GM19025 (cell line): ENCODE data around the gene NCK2.

Experiments used
- ATAC-seq: cut with Tn5 transposase; IDR thresholded peaks from one replicate; pipeline ENCODE4 v1.9.1; 2021; ENCODE audit warnings: mild to moderate bottlenecking, low read depth, moderate library complexity; ENCODE audit not compliant: unreplicated experiment

The NCK2 gene

DNA sequence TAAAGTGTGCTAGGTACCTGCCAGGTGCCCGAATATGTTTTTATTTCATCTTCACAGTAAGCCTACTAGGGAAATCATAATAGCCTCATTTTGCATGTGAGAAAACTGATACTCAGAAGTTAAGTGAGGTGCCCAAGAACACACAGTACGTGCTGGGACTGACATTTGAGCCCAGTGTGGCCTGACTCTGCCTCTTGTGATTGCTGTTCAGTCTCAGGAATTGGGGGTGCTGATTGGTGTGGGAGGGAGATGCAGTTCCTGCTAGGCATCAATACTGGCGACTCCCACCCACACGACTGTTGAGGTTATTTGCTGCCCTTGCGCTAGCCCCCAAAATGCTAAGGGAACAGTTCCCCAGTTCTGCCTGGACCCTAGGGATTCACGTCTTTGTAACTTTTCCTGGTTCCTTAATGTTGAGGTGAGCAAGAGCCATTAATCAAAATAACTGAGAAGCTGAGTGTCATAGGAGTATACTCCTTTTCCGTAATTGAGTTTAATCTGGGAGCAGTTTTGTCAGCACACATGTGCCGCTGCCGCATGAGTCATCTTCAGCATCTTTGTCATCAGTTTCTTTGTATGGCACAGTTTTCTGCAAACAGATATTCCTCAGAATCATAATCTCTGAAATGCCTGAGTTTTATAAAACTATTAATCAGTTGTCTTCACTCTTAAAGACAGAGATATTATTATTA is 120.7 kb downstream of the NCK2 start:
- no peak for ATAC-seq

DNA sequence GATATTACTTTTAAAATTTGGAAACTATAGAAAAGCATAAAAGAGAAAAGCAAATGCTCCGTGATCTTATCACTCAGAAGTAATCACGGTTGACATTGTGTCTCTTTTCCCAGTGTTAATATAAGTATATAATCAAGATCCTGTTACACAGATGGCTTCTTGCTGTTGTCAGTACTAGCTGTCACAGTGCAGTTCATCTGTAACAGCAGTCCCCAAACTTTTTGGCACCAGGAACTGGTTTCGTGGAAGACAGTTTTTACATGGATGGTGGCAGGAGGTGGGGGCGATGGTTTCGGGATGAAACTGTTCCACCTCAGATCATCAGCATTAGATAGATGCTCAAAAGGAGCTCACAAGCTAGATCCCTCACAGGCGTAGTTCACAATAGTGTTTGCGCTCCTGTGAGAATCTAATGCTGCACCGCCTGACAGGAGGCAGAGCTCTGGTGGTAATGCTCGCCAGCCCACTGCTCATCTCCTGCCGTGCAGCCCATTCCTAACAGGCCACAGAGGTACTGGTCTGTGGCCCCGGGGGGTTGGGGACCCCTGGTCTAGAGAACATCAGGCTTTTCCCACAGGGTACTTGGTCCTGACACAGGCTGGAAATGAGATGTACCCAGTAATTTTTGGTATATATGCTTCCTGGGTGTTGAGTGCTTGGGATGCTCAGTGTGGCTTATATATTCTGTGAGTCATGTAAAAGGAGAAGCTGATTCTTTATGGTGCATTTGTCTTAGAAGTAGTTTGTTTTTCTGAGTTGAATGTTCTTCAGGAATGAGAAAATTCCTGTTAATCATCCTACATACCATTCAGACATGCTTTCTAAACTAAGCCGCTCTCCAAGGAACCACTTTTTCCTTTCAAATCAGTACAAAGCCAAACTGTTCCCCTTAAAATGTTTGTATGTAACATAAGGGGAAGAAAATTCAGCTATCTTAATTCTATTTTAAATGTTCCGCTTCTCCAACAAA is 121.8 kb downstream of the NCK2 start:
- no peak for ATAC-seq

DNA sequence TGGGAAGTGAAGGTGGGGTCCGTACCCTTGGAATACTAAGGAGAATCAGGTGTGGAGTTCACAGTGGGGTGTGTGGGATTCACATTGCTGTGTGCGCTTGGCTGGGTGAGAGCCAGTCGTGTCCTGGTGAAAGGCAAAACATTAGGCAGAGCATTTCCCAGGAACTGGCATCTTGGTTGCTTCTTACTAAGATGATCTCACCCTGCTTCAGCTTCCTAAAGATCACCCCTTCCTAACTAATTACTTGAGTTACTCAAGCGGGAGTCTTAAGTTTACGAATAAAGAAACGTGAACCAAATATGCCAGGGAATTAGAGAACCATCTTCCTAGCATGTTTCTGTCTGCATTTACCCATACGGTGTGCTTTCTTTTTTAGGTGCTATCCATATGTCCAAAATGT is 122.9 kb downstream of the NCK2 start:
- no peak for ATAC-seq

DNA sequence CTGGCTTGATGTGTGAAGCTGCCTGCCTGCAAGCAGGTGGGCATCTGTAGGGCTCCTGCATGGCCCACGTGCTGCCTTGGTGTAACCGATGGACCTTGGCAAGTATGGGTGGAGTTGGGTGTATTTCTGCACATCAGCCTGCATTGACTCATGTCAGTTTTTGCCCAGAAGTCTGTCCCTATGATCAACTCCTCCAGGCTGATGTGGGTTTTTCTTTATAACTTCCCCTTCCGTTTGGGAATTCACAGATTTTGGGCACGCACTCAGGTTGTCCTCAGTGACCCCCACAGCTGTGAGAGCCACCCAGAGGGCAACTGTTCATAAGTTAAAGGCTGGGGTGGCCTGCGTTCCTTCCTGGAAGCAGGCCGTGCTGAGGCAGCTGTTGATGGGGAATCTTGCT is 123.3 kb downstream of the NCK2 start:
- no peak for ATAC-seq

DNA sequence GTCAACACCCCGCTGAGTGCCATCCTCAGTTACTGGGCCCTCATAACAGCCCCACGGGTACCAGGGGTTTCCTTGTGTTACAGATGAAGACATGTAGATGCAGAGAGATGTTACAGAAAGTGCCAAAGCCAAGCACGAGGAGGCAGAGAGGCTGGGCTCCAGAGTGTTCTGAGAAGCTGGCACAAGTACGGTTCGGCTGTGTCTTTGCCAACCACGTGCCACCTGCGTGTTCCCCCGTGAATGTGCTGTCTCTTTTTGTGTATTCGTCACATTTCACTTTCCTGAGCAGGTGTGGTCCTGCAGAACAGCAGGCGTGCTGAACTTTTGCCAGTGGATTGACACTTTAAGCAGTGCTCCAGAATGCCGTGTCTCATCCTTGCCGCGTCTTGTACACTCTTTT is 124.6 kb downstream of the NCK2 start:
- no peak for ATAC-seq

DNA sequence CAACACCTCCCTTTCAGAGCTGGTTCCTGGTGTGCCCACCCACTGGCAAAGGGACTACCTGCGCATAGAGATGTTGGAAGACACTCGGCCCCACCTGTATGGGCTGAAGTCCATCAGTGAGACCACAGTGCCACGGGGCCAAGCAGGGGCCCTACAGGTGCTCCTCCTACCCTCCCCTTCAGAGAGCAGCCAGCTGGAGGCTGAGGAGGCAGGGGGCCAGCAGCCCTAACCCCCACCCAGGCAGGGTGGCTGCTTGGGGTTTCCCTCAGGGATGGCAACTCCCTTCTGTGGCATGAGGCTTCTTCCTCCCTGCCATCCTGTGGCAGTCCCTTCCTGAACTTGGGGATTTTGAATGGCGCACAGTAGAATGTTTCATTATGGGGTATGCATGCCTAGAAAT is 125.3 kb downstream of the NCK2 start:
- no peak for ATAC-seq

DNA sequence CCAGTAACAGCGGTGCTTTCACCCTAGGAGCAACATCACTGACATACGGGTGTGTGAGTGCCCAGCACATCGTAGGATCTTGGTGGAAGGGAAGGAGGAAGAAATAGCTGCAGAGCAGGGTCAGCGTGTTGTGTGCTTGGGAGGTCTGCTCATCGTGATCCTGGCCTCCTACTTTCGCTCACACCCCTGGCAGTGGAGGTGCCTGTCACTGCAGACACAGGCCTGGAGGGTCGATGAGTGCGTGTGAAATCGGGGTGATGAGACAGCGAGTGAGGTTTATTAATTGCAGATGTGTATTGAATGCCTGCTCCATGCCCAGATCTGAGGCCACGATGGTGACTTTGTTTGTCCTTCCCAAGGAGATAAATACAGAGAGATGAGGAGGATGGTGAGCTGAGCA is 126.1 kb downstream of the NCK2 start:
- no peak for ATAC-seq

DNA sequence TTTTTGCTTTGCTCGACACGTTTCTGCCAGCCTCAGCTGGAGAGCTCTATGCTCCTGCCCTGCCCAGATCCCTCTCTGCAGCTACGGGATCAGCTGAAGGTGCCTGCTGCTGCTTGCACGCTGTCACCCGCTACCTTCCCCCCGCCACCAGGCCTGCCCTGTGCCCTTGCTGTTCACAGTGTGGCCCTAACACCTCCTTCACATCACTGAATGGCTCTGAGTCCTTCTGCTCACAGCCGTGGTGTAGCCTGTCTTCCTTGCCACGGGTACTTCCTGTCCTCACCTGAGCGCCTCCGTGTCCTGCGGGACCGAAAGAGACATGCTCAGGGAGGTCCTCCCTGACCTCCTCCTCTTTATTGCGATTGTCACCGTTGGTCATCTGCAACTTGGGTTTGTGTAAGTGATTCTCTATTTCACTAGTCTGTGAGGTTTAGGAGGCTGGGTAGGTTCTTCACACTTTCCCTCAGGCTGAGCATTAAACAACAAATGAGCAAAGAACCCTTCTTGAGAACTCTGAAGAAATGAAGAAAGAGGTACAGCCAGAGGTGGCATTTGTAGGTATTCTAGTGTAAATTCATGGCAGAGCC is 127.5 kb downstream of the NCK2 start:
- ATAC-seq: no peak

DNA sequence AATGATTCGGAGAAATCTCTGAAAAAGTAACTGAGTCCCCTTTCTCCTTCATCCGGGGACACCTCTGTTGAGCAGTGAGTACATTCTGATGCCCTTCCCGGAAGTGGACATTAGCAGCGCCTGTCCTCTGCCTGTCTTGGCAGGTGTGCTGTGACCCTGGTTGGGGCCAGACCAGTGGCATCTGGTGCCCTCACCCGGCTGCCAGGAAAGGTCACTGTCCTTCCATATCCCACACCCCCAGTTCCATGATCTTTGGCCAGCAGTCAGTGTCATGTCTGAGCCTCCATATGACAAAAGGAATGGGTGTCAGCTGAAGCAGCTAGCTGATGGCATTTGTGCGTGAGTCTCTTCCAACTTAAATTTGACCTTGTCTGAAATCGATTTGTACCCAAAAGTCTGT is 128.1 kb downstream of the NCK2 start:
- no peak for ATAC-seq

DNA sequence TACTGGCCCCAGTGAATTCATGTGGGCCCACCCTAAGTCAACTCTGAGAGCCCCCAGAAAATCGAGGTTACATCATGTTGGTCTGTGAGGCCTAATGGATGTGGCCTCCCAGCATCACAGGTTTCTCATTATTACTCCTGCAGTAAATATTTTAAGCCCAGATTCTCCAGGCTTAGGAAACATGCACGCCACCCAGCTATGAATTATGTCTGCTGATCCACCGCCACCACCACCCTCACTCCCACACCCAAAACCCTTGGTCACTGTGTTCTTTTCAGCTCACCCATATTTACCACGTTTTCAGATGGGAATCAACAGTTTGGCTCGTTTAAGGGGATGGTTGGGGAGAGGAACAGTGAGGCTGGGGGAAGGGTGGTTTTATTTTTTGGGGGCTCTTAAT is 128.6 kb downstream of the NCK2 start:
- peak; percentile 2 for ATAC-seq

DNA sequence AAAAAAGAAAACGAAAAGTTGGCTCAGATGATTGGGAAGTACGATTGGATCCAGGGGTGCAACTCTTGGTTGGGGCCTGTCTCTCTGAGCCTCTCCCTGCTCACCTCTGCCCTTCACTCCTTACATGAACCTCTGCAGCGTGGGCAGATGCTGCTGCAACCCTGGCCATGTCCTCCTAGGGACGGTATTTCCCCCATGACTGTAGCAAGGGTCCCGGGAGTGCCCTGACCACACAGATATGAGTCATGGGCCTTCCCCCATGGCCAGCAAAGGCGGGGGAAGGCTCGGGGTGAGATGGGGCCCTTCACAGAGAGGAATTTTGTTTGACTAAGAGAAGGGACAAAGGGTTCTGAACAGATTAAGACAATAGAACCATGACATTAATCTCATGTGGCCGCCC is 129.0 kb downstream of the NCK2 start:
- peak; percentile 91 for ATAC-seq

DNA sequence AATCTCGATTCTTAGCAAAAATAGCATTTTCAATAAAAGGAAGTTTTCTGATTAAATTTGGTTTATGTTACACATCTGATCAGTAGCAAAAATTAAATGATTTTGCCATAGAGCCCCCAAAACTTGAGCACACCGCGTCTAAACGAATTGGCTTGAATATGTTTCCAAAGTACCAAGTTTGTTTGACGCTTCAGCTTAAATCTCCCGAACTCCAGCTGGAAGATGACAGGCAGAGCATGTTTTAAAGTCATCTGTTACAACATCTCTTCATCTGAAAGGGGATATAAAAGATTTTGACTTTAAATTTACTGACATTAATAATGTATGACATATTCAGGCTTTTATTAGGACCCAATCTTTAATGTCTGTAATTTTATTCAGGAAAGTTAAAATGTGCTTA is 129.8 kb downstream of the NCK2 start:
- ATAC-seq: no peak

DNA sequence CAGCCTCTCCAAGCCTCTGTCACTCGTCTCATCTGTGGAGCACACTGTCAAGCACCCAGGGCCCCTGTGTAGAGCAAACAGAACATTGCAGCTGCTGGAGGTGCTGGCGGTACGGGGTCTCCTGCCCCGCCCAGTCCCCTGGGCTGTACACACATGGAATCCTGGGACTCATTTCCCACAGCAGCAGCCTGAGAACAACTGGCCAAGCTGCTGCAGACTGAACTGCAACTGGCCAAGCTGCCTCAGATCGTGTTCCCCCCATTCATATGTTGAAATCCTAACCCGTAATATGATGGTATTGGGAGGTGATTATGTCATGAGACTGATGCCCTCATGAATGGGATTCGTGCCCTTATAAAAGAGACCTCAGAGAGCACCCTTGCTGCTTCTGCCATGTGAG is 130.5 kb downstream of the NCK2 start:
- no peak for ATAC-seq

DNA sequence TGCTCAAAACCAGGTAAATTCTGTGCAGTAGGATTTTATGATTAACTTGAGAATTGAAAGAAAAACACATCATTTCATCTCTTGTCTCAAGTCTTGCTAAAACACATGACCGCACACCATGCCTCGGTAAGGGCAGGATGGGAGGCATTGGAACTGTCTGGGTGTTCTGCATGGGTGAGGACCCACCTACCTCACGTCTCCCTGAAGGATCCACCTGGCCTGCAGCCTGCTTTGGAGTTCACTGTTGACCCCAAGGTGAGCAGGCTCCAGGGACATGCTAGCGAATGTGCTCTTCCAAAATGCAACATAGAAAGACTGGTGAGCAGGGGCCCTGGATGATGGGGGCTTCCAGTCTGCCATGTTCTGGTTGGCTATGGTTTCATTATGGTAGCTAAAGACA is 131.5 kb downstream of the NCK2 start:
- no peak for ATAC-seq

DNA sequence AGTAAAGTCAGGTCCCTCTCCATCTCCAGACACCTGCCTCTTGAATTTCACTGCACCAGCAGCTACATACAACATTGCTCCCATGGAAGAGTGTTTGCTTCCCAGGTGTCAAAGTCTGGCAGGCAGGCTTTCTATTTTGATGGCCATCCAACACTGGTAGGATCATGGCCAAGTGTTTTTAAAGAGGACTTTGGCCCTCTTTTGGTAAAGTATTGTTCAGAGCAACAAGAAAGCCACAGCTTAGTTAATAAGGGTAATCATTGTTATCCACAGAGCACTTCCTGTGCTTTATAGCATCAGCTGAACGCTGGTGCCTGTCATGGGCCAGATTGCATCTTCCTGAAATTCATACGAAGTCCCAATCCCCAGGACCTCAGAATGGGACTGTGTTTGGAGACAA is 133.2 kb downstream of the NCK2 start:
- ATAC-seq: no peak

DNA sequence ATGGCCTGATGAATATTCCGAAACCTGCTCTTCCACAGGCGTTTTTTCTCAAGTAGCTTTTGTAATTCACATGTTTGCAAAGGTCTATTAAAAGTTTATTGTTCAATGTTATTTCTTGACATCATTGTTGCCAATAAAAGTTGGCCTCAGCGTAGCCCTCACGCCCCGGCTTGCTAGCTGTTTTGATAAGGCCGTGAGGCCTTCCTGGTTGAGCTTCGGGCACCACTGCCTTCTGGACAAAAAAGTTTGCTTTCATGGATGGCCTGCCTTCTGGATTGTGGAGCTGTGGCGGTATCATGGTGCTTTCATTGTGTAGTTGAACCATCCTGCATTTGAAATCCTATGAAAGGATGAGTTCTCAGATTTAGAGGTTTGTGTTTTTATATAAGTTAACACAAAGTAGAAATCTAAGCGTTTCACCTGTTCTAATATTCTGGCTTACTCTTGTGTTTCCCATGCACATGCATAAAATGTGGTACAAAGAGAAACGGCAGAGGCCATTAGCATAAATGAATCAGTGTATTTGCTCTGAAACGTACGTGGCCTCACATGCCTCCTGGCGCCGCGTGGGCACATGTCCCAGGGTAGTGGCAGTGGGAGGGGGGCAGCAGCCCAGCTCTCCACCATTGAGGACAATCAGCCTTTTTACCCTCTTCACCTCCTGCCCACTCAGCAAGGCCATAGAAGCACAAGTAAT is 134.5 kb downstream of the NCK2 start:
- no peak for ATAC-seq

DNA sequence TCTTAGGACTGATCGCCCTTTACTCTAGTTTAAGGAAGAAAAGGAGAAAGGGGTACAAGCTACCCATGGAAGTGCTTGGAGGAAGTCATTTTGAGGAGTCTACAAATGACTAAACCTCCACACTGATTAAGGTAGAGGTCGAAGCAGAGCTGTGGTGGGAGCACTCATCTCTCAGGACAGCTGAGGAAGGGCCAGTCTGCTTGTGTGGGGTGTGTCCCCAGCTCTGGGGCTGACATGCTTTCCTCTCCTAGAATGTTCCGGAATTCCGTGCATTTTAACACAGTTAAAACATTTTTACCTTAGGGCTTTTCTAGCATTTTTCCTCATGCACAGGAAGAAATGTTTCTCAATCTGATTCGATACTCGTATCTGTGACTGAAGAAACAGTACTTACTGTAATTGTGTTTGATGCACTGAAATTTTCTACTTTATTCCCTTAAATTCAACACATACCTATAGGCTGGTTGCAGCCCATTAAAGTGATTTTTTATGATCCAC is 135.1 kb downstream of the NCK2 start:
- no peak for ATAC-seq

DNA sequence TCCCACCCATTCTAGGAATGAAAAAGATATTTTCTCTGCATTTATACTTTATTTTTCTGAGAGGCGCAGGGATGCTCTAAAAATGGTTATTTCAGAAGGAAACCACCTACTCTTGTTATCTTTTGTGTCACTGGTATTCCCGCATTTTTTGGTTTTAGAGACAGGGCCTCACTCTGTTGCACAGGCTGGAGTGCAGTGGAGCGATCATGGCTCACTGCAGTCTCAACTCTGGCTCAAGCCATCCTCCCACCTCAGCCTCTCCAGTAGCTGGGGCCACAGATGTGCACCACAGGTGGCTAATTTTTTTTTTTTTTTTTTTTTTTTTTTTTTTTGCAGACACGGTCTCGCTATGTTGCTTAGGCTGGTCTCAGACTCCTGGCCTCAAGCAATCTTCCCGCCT is 135.9 kb downstream of the NCK2 start:
- ATAC-seq: no peak

DNA sequence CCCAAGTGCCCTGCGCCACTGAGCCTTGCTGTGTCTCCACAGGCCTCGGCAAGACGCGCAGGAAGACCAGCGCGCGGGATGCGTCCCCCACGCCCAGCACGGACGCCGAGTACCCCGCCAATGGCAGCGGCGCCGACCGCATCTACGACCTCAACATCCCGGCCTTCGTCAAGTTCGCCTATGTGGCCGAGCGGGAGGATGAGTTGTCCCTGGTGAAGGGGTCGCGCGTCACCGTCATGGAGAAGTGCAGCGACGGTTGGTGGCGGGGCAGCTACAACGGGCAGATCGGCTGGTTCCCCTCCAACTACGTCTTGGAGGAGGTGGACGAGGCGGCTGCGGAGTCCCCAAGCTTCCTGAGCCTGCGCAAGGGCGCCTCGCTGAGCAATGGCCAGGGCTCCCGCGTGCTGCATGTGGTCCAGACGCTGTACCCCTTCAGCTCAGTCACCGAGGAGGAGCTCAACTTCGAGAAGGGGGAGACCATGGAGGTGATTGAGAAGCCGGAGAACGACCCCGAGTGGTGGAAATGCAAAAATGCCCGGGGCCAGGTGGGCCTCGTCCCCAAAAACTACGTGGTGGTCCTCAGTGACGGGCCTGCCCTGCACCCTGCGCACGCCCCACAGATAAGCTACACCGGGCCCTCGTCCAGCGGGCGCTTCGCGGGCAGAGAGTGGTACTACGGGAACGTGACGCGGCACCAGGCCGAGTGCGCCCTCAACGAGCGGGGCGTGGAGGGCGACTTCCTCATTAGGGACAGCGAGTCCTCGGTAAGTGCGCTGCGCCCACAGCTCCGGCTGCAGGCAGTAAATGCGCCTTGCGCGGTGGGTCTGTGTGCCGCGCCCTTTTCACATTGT is 136.8 kb downstream of the NCK2 start:
- no peak for ATAC-seq

DNA sequence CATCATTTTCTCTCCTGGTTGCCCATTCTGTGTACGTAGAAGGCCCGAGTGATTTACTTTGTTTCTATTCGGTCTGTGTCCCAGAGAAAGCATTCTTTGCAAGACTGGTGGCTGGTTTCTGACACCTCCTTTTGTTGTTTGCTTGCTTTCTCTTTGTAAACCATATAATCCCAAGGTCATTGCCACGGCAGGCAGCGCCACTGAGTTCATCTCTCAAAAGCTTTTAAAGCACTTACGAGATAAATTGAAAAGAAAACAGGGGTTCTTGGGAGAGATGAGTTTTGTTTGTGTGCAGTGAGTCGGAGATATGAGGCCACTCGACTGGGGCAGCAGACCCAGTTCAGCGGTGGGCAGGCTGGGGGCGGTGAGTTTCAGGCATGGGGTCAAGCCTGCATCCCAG is 137.6 kb downstream of the NCK2 start:
- ATAC-seq: no peak
